ENCODE data around the gene MCHR1.
A peak's percentile ranks its signal among the peaks of the same experiment; 100 is the strongest.

Gene MCHR1

DNA sequence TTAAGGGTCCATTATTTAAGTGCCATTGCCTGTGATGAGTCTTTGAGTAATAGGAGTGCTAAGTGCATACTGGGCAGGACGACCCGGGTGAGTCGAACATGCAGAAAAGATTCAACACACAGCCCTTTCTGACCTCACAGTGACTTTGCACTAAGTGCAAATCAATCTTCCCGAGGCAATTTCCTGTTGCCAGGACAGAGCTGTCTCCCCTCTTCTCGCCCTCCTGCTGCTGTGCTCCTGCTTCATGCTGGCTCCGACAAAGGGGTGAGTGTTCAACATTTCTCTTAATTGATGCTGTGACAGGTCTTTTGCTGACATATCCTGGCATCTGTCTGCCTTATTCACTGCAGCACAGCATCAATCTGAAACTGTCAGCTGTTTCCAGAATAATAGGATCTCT lies 42.0 kb downstream of the MCHR1 start:
- WGBS, 2 experiments, result 21 to 33% methylated on average over 6 of the region's 6 CpGs
- Histone ChIP-seq H3K9me3 (ENCODE audit: control insufficient read depth, low read length) (no peaks in the 10 kb centered on the region), H3K4me1 (ENCODE audit: control insufficient read depth, insufficient read depth, low read length) (peaks cover 9% of the 10 kb centered on the region), H3K4me3 (ENCODE audit: insufficient read depth, low read depth, low read length) (no peak overlapping the region), H3K27ac (ENCODE audit: insufficient read depth, low read depth, low read length, poor library complexity, severe bottlenecking) (peak overlapping the region; percentile 81), H3K36me3 (ENCODE audit: control insufficient read depth, insufficient read depth, low read length) (no peaks in the 10 kb centered on the region), H3K27me3 (ENCODE audit: control insufficient read depth, insufficient read depth, low read length, poor library complexity, severe bottlenecking) (peaks cover 17% of the 10 kb centered on the region)

DNA sequence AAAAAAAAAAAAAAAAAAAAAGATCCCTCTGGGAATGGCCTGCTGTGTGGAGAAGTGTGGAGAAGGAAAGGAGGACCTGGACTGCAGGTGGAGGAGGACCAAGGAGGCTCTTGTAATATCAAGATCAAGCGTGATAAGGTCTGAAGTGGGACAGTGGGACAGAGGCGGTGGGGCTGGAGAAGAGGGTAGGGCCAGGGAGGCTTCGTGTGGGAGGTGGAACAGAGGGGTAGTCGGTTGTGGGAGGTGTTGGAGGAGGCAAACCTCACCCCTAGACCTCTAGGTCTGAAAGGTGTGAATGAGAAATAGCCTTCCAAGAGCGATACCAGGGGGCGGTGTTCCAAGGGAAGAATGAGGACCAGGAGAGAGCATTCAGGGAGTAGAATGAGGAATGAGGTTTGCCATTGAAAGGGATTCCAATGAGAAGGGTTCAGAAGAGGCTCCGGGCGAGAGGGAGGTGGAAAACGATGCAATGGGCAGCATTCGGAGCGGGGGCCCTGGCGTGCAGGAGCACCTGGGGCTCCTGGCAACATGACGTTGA lies 44.2 kb downstream of the MCHR1 start:
- no peak overlapping the region for H3K4me3 ChIP-seq (ENCODE audit: insufficient read depth, low read depth, low read length)
- no peak overlapping the region for H3K27ac ChIP-seq (ENCODE audit: insufficient read depth, low read depth, low read length, poor library complexity, severe bottlenecking)
- H3K36me3 ChIP-seq (ENCODE audit: control insufficient read depth, insufficient read depth, low read length), result no peaks in the 10 kb centered on the region
- WGBS, 2 experiments, result 82% methylated on average over 13 of the region's 13 CpGs
- peaks cover 17% of the 10 kb centered on the region for H3K27me3 ChIP-seq (ENCODE audit: control insufficient read depth, insufficient read depth, low read length, poor library complexity, severe bottlenecking)
- H3K4me1 ChIP-seq (ENCODE audit: control insufficient read depth, insufficient read depth, low read length), result peaks cover 9% of the 10 kb centered on the region
- H3K9me3 ChIP-seq (ENCODE audit: control insufficient read depth, low read length), result no peaks in the 10 kb centered on the region

DNA sequence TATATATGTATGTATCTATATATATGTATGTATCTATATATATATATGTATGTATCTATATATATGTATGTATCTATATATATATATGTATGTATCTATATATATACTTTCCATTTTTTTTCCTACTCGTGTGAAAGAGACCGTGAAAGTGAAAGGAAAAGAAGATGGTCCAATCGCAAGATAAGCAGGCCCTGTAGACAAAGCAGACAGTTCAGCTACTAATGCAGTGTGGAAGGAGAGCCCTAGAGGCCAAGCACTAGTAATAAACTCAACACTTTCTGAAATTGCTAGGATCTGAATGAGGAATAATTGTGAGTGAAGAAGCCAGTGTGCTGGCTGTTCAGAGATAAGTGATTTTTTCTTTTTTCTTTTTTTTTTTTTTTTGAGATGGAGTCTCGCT lies 47.2 kb downstream of the MCHR1 start:
- Histone ChIP-seq H3K9me3 (ENCODE audit: control insufficient read depth, low read length) (no peaks in the 10 kb centered on the region), H3K27ac (ENCODE audit: insufficient read depth, low read depth, low read length, poor library complexity, severe bottlenecking) (no peak overlapping the region), H3K36me3 (ENCODE audit: control insufficient read depth, insufficient read depth, low read length) (no peaks in the 10 kb centered on the region), H3K27me3 (ENCODE audit: control insufficient read depth, insufficient read depth, low read length, poor library complexity, severe bottlenecking) (no peaks in the 10 kb centered on the region), H3K4me1 (ENCODE audit: control insufficient read depth, insufficient read depth, low read length) (no peaks in the 10 kb centered on the region), H3K4me3 (ENCODE audit: insufficient read depth, low read depth, low read length) (no peak overlapping the region)
- WGBS, 2 experiments, result 95 to 100% methylated on average over 3 to 4 of the region's 4 CpGs

DNA sequence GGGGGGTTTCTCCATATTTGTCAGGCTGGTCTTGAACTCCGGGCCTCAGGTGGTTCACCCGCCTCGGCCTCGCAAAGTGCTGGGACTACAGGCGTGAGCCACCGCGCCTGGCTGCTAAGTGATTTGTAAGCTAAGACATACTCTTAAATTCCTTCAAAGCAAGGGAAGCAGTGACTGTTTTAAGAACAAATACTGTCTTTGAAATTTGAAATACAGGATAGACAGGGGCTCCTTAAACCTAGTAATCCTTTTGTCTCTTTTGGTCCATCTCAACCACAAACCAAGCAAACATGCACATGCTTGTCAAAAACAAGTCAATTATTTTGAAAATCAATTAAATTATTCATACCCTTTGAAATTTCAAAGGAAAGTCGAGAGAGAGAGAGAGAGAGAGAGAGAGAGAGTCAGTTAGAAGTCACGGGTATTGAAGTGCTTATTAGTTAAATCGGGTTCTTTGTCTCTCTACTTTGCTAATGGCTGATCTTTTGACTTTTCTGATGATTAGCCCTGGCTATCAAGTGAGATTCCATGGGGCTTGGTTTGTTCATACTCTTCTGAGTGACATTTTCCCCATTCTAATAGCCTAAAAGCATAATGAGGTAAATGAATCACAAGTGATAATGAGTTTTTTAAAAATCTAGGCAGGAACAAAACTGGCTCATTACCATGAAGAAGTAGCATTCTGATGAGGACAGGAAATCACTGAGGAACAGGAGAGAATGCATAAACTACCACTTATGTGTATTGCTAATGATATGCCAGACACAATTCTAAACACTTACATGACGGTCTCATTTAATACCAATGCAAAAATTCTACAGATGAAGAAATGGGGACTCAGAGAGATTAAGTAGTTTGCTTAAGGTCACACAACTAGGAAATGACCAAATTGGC lies 48.0 kb downstream of the MCHR1 start:
- Histone ChIP-seq H3K4me1 (ENCODE audit: control insufficient read depth, insufficient read depth, low read length) (no peaks in the 10 kb centered on the region), H3K36me3 (ENCODE audit: control insufficient read depth, insufficient read depth, low read length) (no peaks in the 10 kb centered on the region), H3K27me3 (ENCODE audit: control insufficient read depth, insufficient read depth, low read length, poor library complexity, severe bottlenecking) (no peaks in the 10 kb centered on the region), H3K4me3 (ENCODE audit: insufficient read depth, low read depth, low read length) (no peak overlapping the region), H3K27ac (ENCODE audit: insufficient read depth, low read depth, low read length, poor library complexity, severe bottlenecking) (no peak overlapping the region), H3K9me3 (ENCODE audit: control insufficient read depth, low read length) (no peaks in the 10 kb centered on the region)
- 71 to 74% methylated on average over 9 to 10 of the region's 11 CpGs for WGBS, 2 experiments

DNA sequence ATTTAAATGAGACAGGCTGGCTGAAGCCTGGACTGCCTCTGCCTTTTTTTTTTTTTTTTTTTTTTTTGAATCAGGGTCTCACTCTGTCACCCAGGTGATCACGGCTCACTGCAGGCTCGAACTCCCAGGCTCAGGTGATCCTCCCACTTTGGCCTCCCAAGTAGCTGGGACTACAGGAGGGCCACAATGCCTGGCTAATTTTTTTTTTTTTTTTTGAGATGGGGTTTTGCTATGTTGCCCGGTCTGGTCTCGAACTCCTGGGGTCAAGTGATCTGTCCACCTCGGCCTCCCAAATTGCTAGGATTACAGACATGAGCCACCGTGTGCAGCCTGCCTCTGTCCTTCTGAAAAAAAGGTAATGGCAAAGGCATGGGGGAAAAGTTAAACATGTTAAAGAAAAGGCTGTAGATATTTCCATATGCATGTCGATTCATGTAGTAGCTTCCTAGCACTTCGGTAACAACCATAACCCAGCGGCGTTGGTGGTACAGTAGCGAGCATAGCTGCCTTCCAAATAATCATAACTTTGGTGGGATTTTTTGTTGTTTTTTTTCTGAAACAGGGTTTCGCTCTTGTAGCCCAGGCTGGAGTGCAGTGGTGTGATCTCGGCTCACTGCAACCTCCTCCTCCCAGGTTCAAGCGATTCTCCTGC lies 48.8 kb downstream of the MCHR1 start:
- Histone ChIP-seq H3K9me3 (ENCODE audit: control insufficient read depth, low read length) (no peaks in the 10 kb centered on the region), H3K27ac (ENCODE audit: insufficient read depth, low read depth, low read length, poor library complexity, severe bottlenecking) (no peak overlapping the region), H3K4me1 (ENCODE audit: control insufficient read depth, insufficient read depth, low read length) (no peaks in the 10 kb centered on the region), H3K36me3 (ENCODE audit: control insufficient read depth, insufficient read depth, low read length) (no peaks in the 10 kb centered on the region), H3K27me3 (ENCODE audit: control insufficient read depth, insufficient read depth, low read length, poor library complexity, severe bottlenecking) (no peaks in the 10 kb centered on the region), H3K4me3 (ENCODE audit: insufficient read depth, low read depth, low read length) (no peak overlapping the region)
- WGBS, 2 experiments, result 86 to 88% methylated on average over 14 of the region's 14 CpGs

DNA sequence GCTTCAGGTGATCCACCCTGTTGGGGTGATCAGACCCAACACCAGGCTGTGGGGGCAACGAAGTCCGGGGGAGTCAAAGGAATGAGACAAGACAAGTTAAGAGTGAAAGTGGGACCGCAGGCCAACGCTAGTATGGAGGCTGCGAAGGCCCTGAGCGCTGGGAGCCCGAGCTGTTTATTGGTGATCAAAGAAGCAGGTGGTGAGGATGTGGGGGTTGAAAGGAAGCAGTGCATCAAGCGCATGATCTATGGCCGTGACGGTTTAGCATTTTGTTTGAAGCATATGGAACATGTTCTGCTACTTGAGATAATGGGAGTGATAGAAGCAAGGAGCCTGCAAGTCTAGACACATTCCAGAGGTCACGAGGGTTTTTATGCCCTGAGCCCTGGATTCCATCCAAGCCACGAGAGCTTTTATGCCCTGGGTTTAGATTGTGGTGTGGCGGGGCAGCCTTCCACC lies 49.5 kb downstream of the MCHR1 start:
- WGBS, 2 experiments, result 92% methylated on average over 13 of the region's 13 CpGs
- Histone ChIP-seq H3K9me3 (ENCODE audit: control insufficient read depth, low read length) (no peaks in the 10 kb centered on the region), H3K27ac (ENCODE audit: insufficient read depth, low read depth, low read length, poor library complexity, severe bottlenecking) (no peak overlapping the region), H3K27me3 (ENCODE audit: control insufficient read depth, insufficient read depth, low read length, poor library complexity, severe bottlenecking) (no peaks in the 10 kb centered on the region), H3K4me1 (ENCODE audit: control insufficient read depth, insufficient read depth, low read length) (no peaks in the 10 kb centered on the region), H3K36me3 (ENCODE audit: control insufficient read depth, insufficient read depth, low read length) (no peaks in the 10 kb centered on the region), H3K4me3 (ENCODE audit: insufficient read depth, low read depth, low read length) (no peak overlapping the region)

DNA sequence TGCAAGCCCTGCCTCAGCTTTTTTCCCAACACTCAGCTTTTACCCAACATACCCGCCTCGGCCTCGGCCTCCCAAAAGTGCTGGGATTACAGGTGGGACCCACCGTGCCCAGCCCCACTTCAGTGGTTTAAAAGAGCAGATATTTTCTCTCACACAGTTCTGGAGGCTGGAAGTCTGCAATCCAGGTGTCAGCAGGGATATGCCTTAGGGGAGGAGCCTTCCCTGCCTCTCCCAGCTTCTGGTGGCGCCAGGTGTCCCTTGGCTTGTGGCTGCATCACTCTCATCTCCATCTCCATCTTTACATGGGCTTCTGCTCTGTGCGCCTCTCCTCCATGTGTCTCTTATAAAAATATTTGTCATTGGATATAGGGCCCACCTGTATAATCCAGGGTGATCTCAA lies 50.0 kb downstream of the MCHR1 start:
- WGBS, 2 experiments, result 77% methylated on average over 5 to 6 of the region's 6 CpGs
- no peaks in the 10 kb centered on the region for H3K4me1 ChIP-seq (ENCODE audit: control insufficient read depth, insufficient read depth, low read length)
- no peak overlapping the region for H3K27ac ChIP-seq (ENCODE audit: insufficient read depth, low read depth, low read length, poor library complexity, severe bottlenecking)
- no peaks in the 10 kb centered on the region for H3K9me3 ChIP-seq (ENCODE audit: control insufficient read depth, low read length)
- H3K27me3 ChIP-seq (ENCODE audit: control insufficient read depth, insufficient read depth, low read length, poor library complexity, severe bottlenecking), result no peaks in the 10 kb centered on the region
- H3K4me3 ChIP-seq (ENCODE audit: insufficient read depth, low read depth, low read length), result no peak overlapping the region
- no peaks in the 10 kb centered on the region for H3K36me3 ChIP-seq (ENCODE audit: control insufficient read depth, insufficient read depth, low read length)

Measured in ectodermal cell (in vitro differentiated cells).